Measurements from ENCODE around the gene KRT4. TPM values are rescaled to one million over a fixed set of nuclear protein-coding genes. Genes with fewer than 3 reads are reported as not detected.
"Not testable (repeated sequence)": the region's sequence is repeated elsewhere in the genome, so short reads cannot be mapped to it uniquely, and the experiment has no call there.

KRT4 gene
- 0.94 TPM for total RNA-seq

DNA sequence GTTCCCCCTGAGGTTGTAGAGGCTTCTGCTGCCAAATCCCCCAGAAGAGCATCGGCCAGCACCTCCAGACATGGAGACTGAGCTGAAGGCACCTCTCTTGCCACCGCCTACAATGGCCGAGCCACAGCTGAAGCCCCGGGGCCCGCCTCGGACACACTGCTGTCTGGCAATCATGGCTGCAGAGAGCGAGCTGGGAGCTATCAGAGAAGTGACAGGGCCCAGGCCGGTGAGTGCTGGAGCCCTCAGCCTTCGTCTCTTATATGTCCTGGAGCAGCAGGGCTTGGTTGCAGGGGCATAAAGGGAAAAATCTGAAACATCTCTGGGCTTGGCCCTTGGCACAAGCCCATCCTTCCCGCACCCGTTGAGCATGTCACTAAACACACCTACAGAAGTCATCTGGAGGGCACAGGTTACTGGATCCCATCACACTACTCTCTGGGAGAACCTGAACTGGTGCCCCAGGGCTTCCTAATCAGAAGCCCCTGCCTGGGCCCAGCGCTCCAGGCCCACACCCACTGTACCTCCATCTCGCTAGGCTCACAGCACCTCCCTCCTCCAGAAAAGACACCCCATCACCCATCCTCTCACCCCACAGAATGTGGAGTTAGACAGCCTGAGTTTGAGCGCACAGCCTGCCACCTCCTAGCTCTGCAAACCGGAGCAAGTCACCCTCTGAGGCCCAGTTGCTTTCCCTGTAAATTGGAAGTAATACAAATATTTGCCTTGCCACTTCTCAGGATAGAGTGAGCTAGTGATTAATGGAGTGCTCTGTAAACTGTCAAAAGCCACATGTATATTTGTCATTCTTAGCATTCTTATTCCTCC is at the start of gene KRT4:
TSS of gene KRT4 (minus strand) at position 232 of the 825 bp plus-strand sequence. CDS start at position 174, 58 bp downstream.
- DNase-seq, result no peak

DNA sequence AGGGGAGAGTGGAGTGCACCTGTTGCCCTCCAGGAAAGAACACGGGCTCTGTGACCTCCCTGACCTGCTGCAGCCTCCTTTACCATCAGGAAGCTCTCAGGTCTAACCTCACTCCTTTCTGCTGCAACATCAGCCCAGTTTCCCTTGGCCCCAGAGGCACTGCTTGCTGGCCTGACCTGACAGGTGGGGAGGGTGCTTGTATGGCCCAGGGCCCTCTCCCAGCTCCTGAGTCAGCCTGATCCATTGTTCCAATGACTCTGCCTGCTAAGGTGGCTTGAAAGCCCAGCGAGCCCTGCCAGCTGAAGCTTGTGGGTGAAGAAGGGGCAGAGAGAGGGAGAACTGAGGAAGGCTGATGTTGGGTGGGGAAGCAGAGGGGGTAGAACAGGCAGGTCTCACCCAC is 48.1 kb upstream of the KRT4 start:
- no peak for DNase-seq

DNA sequence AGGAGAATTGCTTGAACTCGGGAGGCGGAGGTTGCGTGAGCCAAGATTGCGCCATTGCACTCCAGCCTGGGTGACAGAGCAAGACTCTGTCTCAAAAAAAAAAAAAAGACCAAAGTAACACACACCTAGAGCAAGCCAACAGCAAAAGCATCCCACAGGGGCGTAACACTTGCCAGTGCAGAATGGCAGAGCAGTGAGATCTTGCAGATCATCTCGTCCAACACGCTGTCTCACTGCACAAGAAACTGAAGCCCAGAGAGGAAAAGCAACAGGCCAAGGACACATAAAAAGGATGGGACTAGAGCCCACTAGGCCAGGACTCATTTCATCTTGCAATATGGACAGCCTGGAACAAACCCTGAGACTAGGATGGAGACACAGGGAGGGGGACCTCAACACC is 47.6 kb upstream of the KRT4 start:
- no peak for DNase-seq

DNA sequence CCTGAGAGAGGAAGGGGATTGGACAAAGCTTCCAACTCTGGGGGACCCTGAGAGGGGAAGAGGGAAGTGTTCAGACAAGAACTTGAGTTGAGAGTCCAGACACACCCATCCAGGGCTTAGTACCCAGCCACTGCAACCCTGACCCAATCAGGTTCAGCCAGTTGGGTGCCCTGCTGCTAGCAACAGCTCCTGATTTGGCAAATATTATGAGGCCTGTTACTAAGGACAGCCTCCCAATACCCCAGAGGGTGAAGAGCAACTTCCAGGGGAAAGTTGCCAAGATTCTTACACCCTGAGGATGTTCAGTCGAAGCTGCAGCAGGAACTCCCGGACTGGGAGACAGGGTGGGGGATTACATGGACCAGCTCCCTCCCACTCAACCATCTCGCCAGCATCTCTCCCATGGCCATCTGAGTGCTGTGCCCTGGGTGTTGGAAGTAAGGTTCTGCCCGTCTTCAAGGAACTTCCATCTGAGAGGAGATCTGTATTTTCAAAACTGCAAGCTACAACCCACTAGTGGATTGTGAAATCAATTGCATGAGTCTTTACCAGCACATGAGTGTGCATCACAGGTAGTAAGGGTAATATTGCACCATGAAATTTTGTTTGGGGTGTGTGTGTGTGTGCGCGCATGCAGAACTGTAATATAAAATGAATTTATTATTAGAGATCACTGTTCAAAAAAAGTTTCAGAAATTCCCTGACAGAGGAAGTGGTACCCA is 46.3 kb upstream of the KRT4 start:
- DNase-seq, result no peak

DNA sequence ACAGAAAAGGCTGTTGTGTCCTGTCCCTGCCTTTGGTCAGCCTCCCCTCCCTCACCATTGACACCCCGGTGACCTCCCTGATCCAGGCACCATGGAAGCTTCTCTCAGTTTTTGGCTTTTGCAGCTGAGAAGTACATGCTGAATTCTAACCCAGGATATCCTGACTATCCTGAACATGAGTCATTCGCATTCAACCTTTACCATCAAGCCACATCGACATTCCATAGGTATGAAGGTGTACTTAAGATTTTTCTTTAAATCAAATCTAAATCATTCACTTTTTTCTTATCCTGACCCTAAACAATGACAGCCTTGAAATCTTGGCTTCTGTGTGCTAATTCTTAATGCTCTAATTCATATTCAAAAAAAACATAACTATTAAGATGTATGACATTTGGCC is 43.6 kb upstream of the KRT4 start:
- no peak for DNase-seq

DNA sequence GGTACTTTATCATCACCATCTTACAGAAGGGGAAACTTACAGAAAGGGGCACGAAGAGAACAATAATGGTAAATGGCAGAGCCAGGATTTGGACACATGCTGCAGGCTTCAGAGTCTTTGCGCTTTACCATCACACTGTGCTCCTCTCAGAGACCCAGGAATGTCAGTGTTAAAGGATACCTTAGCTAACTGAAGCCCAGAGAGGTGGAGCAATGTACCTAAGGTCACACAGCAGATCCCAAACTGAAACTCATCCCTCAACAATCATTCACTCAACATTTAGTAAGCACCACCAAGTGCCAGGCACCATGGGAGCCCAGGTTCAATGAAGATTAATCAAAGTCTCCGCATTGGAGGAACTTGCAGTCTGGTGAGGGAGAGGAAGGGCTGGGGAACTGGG is 42.9 kb upstream of the KRT4 start:
- no peak for DNase-seq

DNA sequence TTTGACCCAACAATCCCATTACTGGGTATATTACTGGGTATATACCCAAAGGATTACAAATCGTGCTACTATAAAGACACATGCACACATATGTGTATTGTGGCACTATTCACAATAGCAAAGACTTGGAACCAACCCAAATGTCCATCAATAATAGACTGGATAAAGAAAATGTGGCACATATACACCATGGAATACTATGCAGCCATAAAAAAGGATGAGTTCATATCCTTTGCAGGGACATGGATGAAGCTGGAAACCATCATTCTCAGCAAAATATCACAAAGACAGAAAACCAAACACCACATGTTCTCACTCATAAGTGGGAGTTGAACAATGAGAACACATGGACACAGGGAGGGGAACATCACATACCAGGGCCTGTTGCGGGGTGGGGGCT is 42.2 kb upstream of the KRT4 start:
- not testable (repeated sequence) for DNase-seq

DNA sequence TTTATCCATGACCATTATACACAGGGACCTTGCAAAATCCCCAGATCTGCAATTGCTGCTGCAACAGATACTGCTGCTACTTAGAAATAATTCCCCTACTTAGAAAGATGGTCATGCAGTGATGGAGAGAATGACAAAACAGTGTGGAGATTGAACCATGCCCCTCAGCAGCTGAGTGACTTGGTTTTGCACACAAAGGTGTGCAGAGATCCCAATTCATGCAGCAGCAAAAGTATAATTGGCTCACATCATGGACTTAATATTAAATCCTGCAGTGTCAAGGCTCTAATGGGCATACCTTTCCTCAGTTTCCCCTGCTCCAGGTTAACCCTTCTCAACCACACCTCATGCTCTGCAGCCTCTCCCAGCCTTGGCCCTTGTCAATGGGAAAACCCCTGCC is 37.9 kb upstream of the KRT4 start:
- no peak for DNase-seq

DNA sequence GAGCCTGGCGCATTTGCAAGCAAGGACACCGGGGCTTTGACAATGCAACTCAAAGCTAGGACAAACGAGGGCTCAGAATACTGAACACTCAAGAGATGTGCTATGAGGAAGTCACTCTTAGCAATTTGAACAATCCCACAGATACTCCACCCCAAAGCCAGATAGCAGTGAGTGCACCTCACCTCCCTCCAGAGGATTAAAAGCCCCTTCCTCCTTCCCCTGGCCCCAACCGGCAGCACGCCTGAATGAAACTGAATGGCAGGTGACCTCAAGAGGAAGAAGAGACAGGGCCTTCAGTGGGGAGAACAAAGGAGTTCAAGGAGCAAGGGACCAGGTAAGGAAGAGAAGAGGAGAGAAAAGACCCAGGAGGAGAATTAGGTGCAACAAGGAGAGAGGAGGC is 36.8 kb upstream of the KRT4 start:
- DNase-seq, result no peak

DNA sequence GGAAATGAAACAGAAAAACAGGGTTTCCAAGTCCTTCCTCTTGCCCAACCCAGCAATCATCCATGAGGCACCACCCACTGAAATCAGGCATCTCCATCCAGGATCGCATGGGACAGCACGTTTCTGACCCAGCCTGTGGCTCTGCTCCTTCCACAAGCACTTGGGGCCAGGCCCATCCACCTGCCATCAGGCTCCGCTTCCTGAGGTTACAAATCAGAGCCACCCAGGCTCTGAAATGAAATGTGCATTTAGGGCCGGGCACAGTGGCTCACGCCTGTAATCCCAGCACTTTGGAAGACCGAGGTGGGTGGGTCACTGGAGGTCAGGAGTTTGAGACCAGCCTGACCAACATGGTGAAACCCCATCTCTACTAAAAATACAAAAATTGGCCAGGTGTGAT is 35.6 kb upstream of the KRT4 start:
- DNase-seq, result no peak

DNA sequence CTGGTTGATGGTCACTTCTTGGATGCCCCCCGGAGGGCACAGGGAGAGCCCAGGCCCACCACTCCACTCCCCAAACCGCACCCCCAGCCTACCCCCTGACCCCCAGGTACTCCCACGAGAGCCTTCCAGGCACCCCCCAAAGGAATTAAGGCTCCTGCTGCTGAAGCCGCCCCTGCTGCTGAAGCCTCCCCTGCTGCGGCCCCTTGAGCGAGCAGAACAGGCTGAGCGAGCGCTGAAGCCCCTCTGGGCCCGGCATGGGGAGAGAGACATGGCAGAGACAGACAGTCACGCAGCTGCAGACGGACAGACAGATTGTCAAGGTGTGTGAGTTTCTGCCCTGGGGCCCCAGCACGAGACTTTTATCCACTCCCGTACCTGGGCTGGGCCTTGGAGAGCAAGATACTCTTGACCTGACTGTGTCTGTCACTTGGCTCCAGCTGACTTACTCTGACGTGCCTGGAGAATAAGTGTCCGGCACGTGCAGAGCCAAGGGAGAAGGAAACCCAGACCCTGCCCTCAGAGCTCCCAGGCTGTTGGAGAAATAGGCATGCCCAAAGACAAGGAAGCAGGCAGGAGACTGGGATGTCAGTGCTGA is 34.8 kb upstream of the KRT4 start, which contains the start of gene KRT78:
TSS of gene KRT78 (minus strand) at position 334 of the 595 bp plus-strand sequence. CDS start at position 270, 64 bp downstream.
- DNase-seq, result no peak

DNA sequence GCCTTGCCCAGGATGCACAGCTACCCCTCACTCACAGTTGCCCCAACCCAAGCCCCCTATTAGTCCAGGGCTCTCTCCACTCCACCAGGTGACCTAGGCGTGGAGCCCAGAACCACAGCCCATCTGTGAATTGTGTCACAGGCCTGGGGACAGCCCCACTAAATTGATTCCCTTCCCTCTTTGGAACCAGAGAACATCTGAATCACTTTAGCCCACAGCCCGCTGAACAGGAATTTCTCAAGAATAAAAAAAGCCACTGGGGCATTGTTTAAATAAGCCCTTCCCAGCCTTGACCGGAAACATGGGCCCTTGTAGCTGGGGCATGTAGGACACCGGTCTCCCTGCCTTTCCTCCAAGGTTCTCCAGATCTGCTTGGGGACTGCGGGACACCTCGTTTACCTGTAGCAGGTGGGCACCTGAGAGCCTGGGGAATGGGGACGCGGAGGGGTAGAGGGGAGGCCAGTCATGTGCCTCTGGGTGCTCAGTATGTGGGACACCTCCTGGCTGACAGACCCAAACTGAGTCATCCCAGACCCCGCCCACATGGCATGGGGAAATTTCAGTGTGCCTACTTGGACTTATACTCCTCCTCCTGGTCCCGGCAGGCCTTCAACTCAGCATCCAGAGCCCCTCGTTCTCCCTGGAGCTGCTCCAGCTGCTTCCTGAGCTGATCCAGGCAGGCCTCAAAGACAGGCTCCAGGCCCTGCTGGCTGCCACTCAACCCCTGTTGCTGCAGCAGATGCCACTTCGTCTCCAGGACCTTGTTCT is 33.6 kb upstream of the KRT4 start:
- no peak for DNase-seq

DNA sequence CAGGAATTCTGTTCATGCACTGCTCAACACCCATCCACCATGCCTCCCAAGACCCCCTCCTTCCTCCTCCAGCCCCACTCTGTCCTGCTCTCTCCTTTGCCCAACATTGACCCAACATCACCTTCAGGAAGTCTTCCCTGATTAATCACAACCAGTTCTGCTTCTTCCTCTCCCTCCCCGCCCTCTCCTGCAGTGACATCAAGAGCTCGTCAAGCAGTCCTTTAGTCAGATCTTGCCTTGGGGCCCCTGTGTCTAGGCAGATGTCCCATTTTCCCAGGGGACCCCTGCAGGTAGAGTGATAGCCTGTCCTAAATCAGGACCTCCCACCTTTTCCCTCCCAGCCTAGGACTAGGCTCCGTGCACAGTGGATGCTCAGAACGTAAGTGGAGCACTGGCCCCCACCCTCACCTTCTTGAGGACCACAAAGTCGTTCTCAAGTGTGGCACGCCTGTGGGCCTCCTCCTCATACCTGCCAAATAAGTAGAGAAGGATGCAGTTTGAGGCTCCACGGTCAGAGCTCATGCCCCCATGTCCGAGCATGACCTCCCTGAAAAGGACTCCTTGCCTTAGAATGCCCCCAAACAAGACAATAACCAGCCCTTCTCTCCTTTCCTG is 32.5 kb upstream of the KRT4 start:
- DNase-seq, result no peak

DNA sequence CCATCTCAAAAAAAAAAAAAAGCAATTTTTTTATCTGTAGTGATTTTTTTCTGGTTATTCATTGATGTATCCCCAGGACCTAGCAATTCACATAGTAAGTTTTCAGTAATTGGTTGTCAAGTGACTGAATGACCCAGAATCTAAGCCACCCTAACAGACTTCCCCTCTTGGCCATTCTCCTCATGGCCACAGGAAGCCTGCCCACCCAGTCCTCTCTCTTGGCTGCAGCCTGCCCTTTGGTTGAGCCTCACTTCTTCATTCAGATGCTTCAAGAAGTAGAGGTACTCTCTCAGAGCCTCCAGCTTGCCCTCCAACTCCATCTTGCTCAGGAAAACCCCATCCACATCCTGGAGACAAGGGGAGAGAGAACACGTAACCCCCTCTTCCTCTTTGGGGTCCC is 32.0 kb upstream of the KRT4 start:
- no peak for DNase-seq

DNA sequence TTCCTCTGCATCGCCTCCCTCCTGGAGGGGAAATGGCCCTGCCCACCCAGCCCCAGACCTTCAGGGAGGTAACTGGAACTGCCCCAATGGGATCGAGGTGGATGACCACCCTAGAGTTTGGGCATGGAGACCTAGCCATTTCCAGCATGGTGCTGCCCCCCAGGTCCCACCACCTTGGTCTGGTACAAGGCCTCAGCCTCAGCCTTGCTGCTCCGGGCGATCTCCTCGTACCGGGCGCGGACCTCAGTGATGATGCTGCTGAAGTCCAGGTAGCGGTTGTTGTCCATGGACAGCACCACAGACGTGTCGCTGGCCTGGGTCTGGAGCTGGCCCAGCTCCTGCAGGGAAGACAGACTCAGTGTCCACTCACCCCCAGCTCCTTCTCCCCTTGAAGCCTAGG is 30.5 kb upstream of the KRT4 start:
- no peak for DNase-seq

DNA sequence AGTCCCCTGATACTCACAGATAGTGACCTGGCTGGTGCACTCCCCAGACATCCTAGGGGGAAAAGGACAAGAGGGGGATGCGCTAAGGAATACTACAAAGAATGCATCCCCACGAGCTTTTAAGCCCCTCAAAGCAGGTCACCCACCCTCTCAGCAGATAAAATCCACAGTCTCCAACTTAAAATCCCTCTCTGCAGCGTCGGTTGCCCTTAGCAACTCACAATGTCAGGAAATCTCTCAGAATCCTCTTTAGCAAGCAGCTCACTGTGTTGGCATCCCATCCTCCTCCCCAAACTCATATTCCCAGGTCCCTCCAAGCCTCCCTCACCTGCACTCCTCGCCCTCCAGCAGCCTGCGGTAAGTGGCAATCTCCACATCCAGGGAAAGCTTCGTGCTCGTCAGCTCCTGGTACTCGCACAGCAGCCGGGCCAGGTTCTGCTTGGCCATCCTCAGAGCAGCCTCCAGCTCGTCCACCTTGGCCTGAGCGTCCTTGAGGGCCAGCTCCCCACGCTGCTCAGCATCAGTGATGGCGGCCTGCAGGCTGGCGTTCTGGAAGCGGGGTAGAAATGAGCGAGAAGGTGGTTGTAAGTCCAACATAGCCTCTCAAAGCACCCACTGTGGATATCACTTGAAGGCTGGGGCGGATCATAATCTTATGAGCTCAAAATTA is 25.7 kb upstream of the KRT4 start:
- no peak for DNase-seq

DNA sequence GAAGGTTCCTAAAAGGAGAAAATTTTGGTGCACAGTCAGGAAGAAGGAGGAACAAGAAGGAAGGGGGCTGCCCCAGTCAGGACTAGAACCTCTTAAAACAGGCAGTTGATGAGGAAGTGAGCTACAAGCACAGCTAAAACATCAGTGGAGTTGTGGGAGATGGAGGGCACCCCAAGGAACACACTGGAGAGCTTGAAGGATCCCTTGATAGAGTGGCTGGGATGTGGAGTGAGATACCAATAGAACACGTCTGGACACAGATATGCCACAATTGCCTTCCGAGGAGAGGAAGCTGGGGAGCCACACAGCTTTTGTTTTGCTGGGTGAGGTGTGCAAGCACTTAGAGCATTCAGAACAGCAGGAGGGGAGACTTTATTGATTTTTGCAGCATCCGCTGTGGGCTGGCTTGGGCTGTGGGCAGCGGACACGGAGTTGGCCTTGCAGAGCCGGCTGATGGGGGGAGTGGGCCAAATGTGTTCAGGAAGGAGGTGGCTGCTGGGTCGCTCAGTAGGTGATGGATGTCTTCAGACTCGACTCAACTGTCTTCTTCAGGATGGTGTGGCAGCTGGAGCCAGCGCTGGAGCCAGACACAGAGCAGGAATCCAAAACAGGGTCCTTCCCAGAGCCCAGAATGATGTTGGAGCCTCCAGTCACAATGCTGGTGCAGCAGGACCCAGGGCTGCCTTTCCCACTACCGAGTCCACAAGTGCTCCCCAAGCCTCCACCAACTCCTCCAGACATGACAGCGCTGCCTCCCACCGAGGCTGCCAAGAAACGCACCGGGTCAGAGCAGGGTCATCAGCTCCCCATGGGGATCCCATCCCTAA is 24.9 kb upstream of the KRT4 start:
- no peak for DNase-seq

DNA sequence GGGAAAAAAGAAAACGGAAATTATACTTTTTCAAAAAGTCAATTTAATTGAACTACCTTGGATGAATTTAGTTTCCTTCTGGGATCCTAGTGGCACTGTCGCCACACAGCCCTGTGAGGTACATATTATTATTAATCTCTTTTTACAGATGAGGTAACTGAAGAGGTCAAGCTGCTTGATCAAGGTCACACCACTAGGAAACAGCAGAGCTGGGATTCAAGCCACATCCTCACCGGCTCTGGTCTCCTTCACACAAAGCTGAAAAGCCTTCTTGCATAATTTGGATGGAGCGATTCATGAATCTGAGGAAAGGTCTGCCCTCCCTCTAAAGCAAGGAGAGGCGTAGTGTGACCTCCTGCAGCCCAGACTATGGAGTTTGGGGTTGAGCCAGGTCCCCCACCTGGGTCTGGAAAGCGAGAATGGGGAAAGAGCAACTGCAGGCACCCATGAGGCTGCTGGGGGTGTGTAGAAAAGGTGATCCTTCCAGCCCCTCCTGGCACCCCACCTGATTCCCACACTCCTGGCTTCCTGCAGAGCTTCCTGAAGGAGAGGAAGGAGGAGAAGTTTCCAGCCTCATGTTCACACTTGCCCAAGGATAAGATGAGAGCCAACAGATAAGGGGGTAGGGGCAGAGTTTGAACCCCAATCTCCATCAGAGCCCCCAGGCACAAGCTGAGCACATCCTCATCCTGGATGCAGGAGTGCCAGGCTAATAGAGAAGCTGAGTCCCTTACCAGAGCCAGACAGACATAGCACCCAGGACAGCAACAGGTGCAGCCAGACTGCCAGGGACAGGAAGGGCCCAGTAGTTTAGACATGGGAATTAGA is 24.1 kb upstream of the KRT4 start:
- no peak for DNase-seq

DNA sequence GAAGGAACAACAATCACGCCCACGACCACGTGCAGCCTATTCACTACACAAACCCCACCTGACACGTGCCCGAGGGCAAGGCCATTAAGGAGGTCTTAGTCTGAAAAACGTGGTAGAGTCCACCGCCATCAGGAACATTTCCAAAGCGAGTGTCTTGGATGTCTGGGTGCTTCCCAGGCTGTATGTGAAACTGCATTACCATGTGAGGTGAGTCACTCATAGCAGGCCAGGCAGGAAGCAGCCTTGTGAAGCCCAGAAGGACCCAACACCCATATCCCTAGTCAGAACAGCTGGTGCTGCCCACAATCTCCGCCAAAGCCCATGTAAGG is 23.5 kb upstream of the KRT4 start:
- DNase-seq, result no peak

All from occipital lobe (tissue), 2 donors.